GM04503 (cell line): Measurements from ENCODE around the gene RLIM.
"Not testable (repeated sequence)": the region's sequence is repeated elsewhere in the genome, so short reads cannot be mapped to it uniquely, and the experiment has no call there.

Experiments
- DNase-seq: peaks from one replicate; pipeline ENCODE4 v3.0.0-alpha.2; 2012; ENCODE audit warnings: low read depth

RLIM gene

GRCh38 chrX:74614093-74614909, at the start of gene RLIM:
Gene RLIM (minus strand): TSS chrX:74614624. CDS start chrX:74595977, 18,647 bp downstream.
- DNase-seq = peak; percentile 76

GRCh38 chrX:74656079-74656745, 41.8 kb upstream of the RLIM start:
- DNase-seq = peak; percentile 1

DNA sequence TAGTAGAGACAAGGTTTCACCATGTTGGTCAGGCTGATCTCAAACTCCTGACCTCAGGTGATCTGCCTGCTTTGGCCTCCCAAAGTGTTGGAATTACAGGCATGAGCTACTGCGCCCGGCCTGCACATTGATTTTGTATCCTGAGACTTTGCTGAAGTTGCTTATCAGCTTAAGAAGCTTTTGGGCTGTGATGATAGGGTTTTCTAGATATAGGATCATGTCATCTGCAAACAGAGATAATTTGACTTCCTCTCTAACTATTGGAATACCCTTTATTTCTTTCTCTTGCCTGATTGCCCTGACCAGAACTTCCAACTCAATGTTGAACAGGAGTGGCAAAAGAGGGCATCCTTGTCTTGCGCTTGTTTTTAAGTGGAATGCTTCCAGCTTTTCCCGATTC, 40.5 kb upstream of the RLIM start:
- DNase-seq = not testable (repeated sequence)

DNA sequence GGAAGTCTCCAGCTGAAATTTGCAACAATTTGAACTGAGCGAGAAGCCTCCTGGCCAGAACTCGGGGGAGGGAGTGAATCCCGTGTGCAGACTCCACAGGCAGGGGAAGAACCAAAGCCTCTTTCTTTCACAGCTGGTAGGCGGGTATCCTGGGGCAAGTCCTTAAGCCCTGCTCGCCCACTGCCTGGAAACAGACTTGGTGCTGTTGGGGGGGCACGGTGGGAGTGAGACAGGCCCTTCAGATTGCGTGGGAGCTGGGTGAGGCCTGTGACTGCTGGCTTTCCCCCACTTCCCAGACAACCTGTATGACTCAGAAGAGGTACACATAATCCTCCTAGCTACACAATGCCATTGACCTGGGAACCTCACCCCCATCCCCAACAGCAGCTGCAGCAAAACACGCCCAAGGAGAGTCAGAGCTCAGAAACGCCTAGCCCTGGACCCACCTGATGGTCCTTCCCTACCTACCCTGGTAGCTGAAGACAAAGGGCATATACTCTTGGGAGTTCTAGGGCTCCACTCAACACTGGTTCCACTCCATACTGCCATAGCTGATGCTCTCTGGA, 22.4 kb upstream of the RLIM start:
- DNase-seq = no peak

DNA sequence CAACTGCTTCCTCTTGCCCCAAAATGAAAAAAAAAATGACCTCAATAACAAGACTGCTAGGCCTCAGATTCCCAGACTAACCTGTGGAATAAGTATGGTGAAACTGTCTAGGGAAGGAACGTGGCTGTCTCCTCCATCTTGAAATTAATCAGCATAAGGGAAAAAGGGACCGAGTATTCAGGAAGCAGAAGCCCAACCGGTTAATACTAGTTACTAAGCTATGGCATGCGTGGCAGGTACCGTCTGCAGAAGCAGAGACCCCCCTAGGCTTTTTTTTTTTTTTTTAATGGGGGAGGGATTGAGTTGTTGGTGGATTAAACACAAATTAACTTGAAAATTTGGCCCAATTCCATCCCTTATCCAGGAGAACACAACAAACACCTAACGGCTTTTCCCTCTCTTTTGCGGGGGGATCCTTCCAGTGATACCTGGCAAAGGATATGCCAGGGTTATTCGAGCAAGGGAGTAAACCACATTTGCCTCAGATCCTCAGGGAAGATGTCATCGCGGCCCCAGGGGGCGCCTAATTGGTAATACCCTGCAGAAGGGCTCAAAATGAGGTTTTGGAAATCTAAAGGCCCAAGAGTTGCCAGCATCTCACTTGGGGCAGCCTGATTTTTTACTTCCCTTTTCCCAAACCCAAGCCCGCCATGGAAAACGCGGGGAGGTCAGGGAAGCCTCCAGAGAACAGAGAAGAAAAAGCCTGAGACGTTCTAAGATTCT, 893 bp downstream of the RLIM start:
- peak; percentile 1 for DNase-seq

DNA sequence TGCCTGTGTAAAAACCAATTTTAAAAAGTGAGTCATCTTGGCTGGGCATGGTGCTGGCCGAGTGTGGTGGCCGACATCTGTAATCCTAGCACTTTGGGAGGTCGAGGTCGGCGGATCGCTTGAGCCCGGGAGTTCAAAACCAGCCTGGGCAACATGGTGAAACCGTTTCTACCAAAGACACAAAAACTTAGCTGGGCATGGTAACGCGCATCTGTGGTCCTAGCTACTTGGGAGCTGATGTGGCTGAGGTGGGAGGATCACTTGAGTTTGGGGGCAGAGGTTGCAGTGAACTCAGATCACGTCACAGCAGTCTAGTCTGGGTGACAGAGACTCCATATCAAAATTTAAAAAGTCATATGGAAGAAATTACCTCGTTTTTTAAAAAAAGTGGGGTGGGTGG, 7.6 kb downstream of the RLIM start:
- DNase-seq = no peak

DNA sequence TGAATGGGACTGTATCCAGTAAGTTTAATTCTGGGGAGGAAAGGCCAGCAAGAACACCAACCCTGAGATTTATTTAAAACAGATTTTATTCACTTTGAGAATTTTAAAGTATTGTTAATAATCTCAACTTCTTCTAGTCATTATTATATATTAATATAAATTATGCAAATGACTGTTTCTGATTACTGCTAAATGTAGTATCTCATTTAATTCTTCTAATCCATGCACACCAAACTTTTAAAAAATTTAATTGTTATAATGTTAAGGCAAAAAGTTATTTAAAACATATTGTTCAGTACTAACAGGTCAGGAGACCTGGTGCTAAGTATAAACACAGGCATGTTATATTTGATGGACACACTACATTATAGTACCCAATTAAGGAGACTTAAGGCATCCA, 8.1 kb downstream of the RLIM start:
- no peak for DNase-seq

GRCh38 chrX:74603040-74603439, 11.4 kb downstream of the RLIM start:
- DNase-seq = no peak

- no peak for DNase-seq
These were observed 12.3 kb downstream of the RLIM start for GRCh38 chrX:74602142-74602541.

DNA sequence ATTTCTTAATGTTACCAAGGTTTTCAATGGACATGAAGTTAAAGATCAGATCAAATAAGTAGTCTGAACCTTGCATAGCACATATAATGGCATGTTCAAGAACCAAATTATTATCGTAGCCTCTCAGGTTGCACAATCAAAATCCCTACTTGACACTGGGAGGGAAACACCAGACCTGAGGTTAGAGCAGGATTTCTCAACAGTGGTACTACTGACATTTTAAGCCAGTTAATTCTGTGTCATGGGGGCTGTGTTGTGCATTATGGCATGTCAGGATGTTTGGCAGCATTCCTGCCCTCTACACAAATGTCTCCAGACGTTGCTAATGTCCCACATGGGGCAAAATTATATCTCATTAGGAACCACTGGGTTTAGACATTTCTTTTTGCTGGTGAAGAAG, 20.8 kb downstream of the RLIM start:
- DNase-seq = no peak

DNA sequence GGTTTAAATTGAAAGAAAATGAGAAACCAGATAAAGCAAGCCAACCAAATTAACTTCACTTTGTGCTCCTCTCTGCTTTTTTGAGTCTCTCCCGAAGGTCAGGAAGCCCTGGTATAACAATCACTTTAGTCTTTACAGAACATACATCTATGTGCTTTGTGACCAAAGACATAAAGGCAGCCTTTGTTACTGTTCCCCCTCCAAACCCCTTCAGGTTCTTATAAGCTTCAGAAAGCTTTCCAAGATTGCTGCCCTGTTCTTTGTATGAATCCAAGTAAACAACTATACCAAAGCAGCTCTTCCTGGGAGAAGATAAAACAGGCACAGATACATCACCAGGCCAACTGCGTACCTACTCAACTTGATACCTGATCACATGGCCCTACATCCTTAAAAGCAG, 28.7 kb downstream of the RLIM start:
- DNase-seq = no peak

DNA sequence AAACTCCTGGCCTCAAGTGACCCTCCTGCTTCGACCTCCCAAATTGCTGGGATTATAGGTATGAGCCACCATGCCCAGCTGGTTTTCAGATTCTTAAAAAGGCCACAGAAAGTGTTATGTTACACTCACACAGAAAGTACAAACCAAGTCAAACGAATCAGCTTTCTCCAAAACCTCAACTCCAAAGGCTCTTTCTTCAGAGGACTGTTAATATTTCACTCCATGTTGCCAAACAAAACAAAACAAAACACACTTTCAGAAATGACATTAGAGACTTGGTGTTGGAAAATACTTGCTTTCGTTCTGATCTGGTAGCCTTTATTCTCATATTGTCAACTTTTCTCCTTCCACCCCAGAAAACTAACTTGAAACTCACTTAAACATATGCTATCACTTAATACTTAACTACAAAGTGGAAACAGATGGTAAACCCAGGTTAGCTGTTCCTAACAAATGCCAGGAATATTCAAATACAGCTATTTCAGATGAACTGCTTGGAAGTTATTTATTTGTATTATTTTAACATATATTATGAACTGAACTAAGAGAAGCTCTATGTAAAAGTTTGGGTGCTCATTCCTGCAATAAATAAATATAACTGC, 34.7 kb downstream of the RLIM start:
- peak; percentile 3 for DNase-seq

GRCh38 chrX:74578137-74578536, 36.3 kb downstream of the RLIM start:
- no peak for DNase-seq

DNA sequence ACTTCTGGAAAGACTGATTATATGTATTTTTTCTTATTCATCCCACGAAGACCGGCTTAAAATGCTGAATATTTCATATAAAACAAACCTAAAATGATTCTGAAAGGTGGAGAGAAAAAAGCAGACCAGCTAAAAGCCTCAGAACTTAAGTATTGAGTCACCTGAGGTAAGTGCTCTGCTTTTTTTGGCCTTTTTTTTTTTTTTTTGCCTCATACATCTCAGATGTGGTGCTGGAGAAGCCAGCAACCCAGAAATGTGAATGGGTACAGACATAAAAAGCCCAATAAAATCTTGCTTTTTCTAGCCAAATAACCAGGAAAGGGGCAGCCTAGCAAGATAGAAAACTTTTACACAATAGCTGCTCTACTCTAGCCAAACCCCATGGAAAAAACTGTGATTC, 57.0 kb downstream of the RLIM start:
- no peak for DNase-seq

- no peak for DNase-seq
These were observed 62.5 kb downstream of the RLIM start for GRCh38 chrX:74551934-74552333.

DNA sequence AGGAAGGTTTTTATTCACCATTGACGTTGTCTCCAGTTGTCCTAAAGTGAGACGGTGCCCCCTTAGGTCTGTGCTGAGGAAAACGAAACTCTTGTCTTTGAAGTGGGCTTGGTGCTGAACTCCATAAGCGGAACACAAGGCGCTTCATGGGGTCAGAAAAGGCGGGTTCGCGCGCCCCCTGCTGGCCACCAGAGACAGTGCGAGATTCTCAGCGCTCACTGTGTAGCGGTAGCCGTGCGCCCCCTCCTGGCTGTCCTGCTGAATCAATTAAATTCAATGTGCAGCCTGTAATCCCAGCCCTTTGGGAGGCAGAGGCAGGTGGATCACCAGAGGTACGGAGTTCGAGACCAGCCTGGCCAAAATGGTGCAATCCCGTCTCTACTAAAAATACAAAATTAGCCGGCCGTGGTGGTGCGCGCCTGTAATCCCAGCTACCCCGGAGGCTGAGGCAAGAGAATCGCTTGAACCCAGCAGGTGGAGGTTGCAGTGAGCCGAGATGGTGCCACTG, 64.1 kb downstream of the RLIM start:
- no peak for DNase-seq

DNA sequence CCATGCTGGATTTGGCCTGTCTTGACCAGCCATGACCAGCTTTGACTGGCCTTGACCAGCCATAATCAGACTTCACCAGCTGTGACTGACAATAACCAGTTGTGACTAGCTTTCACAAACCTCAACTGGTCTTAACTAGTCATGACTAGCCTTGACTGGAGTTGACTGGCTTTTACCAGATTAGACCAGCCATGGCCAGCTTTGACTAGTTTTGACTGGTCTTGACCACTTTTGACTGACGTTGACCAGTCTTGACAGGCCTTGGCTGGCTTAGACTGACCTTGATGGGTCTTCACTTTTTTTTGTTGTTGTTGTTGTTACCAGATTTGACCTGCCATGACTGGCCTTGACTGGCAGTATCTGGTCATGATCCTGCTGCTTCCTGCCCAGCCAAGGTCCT, 67.4 kb downstream of the RLIM start:
- no peak for DNase-seq

GRCh38 chrX:74545880-74546523, 68.4 kb downstream of the RLIM start:
- no peak for DNase-seq

GRCh38 chrX:74540635-74541249, 73.7 kb downstream of the RLIM start:
- DNase-seq = no peak

- no peak for DNase-seq
These were observed 77.5 kb downstream of the RLIM start for GRCh38 chrX:74536832-74537371.
